ENCODE results near the gene POC1B.

GRCh38 chr12:89395712-89396111 lies 130.1 kb downstream of the POC1B start:
- TF ChIP-seq POLR2A (IDR thresholded peaks at IDR 0.05) = no peak
- TF ChIP-seq CTCF (IDR thresholded peaks at IDR 0.05) = no peak

Data from body of pancreas (tissue), 4 donors.